Adipocyte (in vitro differentiated cells): Measurements from ENCODE around the gene SPC25.
"Not testable (repeated sequence)": the region's sequence is repeated elsewhere in the genome, so short reads cannot be mapped to it uniquely, and the experiment has no call there.

Source experiments
- DNase-seq: peaks from one replicate; pipeline ENCODE4 v3.0.0-alpha.2; 2015; ENCODE audit warnings: low read depth
- H3K27me3 ChIP-seq: replicated peaks from 2 replicates; pipeline ENCODE4 v1.7.0; 2013; ENCODE audit warnings: mild to moderate bottlenecking, low read length, moderate library complexity; ENCODE audit not compliant: control insufficient read depth, insufficient read depth
- H3K36me3 ChIP-seq: 2 replicates; pipeline ENCODE4 v1.7.0; 2013; ENCODE audit warnings: low read length, mild to moderate bottlenecking, moderate library complexity; ENCODE audit not compliant: control insufficient read depth, insufficient read depth, severe bottlenecking
- H3K4me1 ChIP-seq: 2 replicates; pipeline ENCODE4 v1.7.0; 2013; ENCODE audit warnings: mild to moderate bottlenecking, low read length, moderate library complexity; ENCODE audit not compliant: control insufficient read depth, insufficient read depth
- H3K4me3 ChIP-seq: 2 replicates; pipeline ENCODE4 v1.7.0; 2013; ENCODE audit warnings: mild to moderate bottlenecking, low read length, moderate library complexity
- H3K9ac ChIP-seq: 2 replicates; pipeline ENCODE4 v1.7.0; 2013; ENCODE audit warnings: mild to moderate bottlenecking, low read length, moderate library complexity
- H3K9me3 ChIP-seq: 2 replicates; pipeline ENCODE4 v1.7.0; 2013; ENCODE audit warnings: mild to moderate bottlenecking, low read length, moderate library complexity; ENCODE audit not compliant: control insufficient read depth

The SPC25 gene

GRCh38 chr2:168867164-168867563 is 23.1 kb downstream of the SPC25 start:
- not testable (repeated sequence) for H3K9ac ChIP-seq, DNase-seq, H3K9me3 ChIP-seq

GRCh38 chr2:168858146-168858545 is 32.1 kb downstream of the SPC25 start:
- Histone ChIP-seq H3K4me1 (no peaks in the 10 kb centered on the region), H3K9ac (no peak overlapping the region), H3K4me3 (no peak overlapping the region), H3K27me3 (no peaks in the 10 kb centered on the region), H3K36me3 (no peaks in the 10 kb centered on the region), H3K9me3 (no peaks in the 10 kb centered on the region)
- no peak for DNase-seq

More at GRCh38 chr2:168867164-168867563, 23.1 kb downstream of the SPC25 start:
- not testable (repeated sequence) for H3K27me3 ChIP-seq, H3K4me3 ChIP-seq, H3K36me3 ChIP-seq, H3K4me1 ChIP-seq

GRCh38 chr2:168855601-168856000 is 34.6 kb downstream of the SPC25 start:
- Histone ChIP-seq H3K4me3 (no peak overlapping the region), H3K36me3 (no peaks in the 10 kb centered on the region), H3K9me3 (no peaks in the 10 kb centered on the region), H3K4me1 (no peaks in the 10 kb centered on the region), H3K27me3 (no peaks in the 10 kb centered on the region), H3K9ac (no peak overlapping the region)
- DNase-seq, result no peak

- no peak for DNase-seq
- Histone ChIP-seq H3K27me3 (no peaks in the 10 kb centered on the region), H3K9ac (no peak overlapping the region), H3K4me1 (no peaks in the 10 kb centered on the region), H3K9me3 (no peaks in the 10 kb centered on the region), H3K36me3 (no peaks in the 10 kb centered on the region), H3K4me3 (no peak overlapping the region)
Measured at GRCh38 chr2:168854651-168855050, 35.6 kb downstream of the SPC25 start.

GRCh38 chr2:168853471-168853870 is 36.8 kb downstream of the SPC25 start:
- DNase-seq, result no peak
- Histone ChIP-seq H3K36me3 (no peaks in the 10 kb centered on the region), H3K4me3 (no peak overlapping the region), H3K9me3 (no peaks in the 10 kb centered on the region), H3K27me3 (no peaks in the 10 kb centered on the region), H3K4me1 (no peaks in the 10 kb centered on the region), H3K9ac (no peak overlapping the region)

- Histone ChIP-seq H3K27me3 (no peaks in the 10 kb centered on the region), H3K36me3 (no peaks in the 10 kb centered on the region), H3K9ac (no peak overlapping the region), H3K4me1 (no peaks in the 10 kb centered on the region), H3K4me3 (no peak overlapping the region), H3K9me3 (no peaks in the 10 kb centered on the region)
- DNase-seq, result no peak
Measured at GRCh38 chr2:168852481-168852880, 37.7 kb downstream of the SPC25 start.

GRCh38 chr2:168851674-168852320 is 38.4 kb downstream of the SPC25 start:
- Histone ChIP-seq H3K4me3 (no peak overlapping the region), H3K36me3 (no peaks in the 10 kb centered on the region), H3K4me1 (no peaks in the 10 kb centered on the region), H3K9me3 (no peaks in the 10 kb centered on the region), H3K9ac (no peak overlapping the region), H3K27me3 (no peaks in the 10 kb centered on the region)
- DNase-seq, result peak; percentile 34

- no peaks in the 10 kb centered on the region for H3K9me3 ChIP-seq
- H3K4me3 ChIP-seq, result no peak overlapping the region
- DNase-seq, result no peak
- no peak overlapping the region for H3K9ac ChIP-seq
- no peaks in the 10 kb centered on the region for H3K27me3 ChIP-seq
- H3K36me3 ChIP-seq, result no peaks in the 10 kb centered on the region
- H3K4me1 ChIP-seq, result no peaks in the 10 kb centered on the region
Measured at GRCh38 chr2:168850846-168851245, 39.4 kb downstream of the SPC25 start.

- DNase-seq, result peak; percentile 32
- no peaks in the 10 kb centered on the region for H3K27me3 ChIP-seq
- no peak overlapping the region for H3K4me3 ChIP-seq
- H3K9ac ChIP-seq, result no peak overlapping the region
- H3K9me3 ChIP-seq, result no peaks in the 10 kb centered on the region
- H3K4me1 ChIP-seq, result no peaks in the 10 kb centered on the region
- H3K36me3 ChIP-seq, result no peaks in the 10 kb centered on the region
Measured at GRCh38 chr2:168849610-168850009, 40.6 kb downstream of the SPC25 start.

- DNase-seq, result no peak
- H3K9ac ChIP-seq, result no peak overlapping the region
- no peaks in the 10 kb centered on the region for H3K27me3 ChIP-seq
- H3K9me3 ChIP-seq, result no peaks in the 10 kb centered on the region
- H3K4me3 ChIP-seq, result no peak overlapping the region
- no peaks in the 10 kb centered on the region for H3K4me1 ChIP-seq
- no peaks in the 10 kb centered on the region for H3K36me3 ChIP-seq
Measured at GRCh38 chr2:168848225-168848624, 42.0 kb downstream of the SPC25 start.

- DNase-seq, result no peak
- Histone ChIP-seq H3K36me3 (no peaks in the 10 kb centered on the region), H3K9ac (no peak overlapping the region), H3K9me3 (no peaks in the 10 kb centered on the region), H3K4me1 (no peaks in the 10 kb centered on the region), H3K27me3 (no peaks in the 10 kb centered on the region), H3K4me3 (no peak overlapping the region)
Measured at GRCh38 chr2:168843253-168843652, 47.0 kb downstream of the SPC25 start.

GRCh38 chr2:168841445-168841844 is 48.8 kb downstream of the SPC25 start:
- H3K4me3 ChIP-seq, result no peak overlapping the region
- no peaks in the 10 kb centered on the region for H3K36me3 ChIP-seq
- H3K9me3 ChIP-seq, result no peaks in the 10 kb centered on the region
- H3K4me1 ChIP-seq, result no peaks in the 10 kb centered on the region
- no peak for DNase-seq
- no peaks in the 10 kb centered on the region for H3K27me3 ChIP-seq
- H3K9ac ChIP-seq, result no peak overlapping the region
